Upper lobe of left lung (tissue), 4 donors: Measurements from ENCODE around the gene KRT27.

ENCODE experiments used
- CTCF ChIP-seq, 6 experiments: fragments of 450-650 bp in 4 of 6; fragments of 200-600 bp in 2 of 6; sonication (generic) in 2 of 6; IDR thresholded peaks; one replicate each; pipeline ENCODE4 v1.5.1; 2016 to 2019; ENCODE audit warnings: antibody characterized with exemption in 6 of 6
- EP300 ChIP-seq, 4 donors: sonication (generic); formaldehyde crosslinking; IDR thresholded peaks; one replicate each; pipeline ENCODE4 v1.5.1; 2017; ENCODE audit warnings: antibody characterized with exemption in 4 of 4, control low read depth in 2 of 4
- POLR2AphosphoS5 ChIP-seq, 2 donors: sonication (generic); formaldehyde crosslinking; IDR thresholded peaks; one replicate each; pipeline ENCODE4 v1.5.1; 2017; ENCODE audit warnings: antibody characterized with exemption in 2 of 2

- TF ChIP-seq CTCF (IDR thresholded peaks at IDR 0.05): no peak
- TF ChIP-seq POLR2AphosphoS5 (IDR thresholded peaks at IDR 0.05): no peak
- no peak for TF ChIP-seq EP300 (IDR thresholded peaks at IDR 0.05)
Observed at GRCh38 chr17:40738553-40738952, 43.8 kb downstream of the KRT27 start.
